Mesenchymal stem cell (in vitro differentiated cells and primary cell): ENCODE results near the gene CXCR3.
"Not testable (repeated sequence)": the region's sequence is repeated elsewhere in the genome, so short reads cannot be mapped to it uniquely, and the experiment has no call there.

Experiments
- DNase-seq: peaks from one replicate; pipeline ENCODE4 v3.0.0-alpha.2; 2013
- H2AFZ ChIP-seq: one replicate; pipeline ENCODE4 v1.6.1; 2013; ENCODE audit warnings: low read depth, mild to moderate bottlenecking, control low read depth, inconsistent platforms, low read length, moderate library complexity
- H2AK5ac ChIP-seq: 2 replicates; pipeline ENCODE4 v1.6.1; 2013; ENCODE audit warnings: low read length, moderate library complexity, mild to moderate bottlenecking, inconsistent platforms; ENCODE audit not compliant: severe bottlenecking
- H2BK120ac ChIP-seq: one replicate; pipeline ENCODE4 v1.6.1; 2013; ENCODE audit warnings: low read depth, mild to moderate bottlenecking, inconsistent platforms, low read length, moderate library complexity
- H2BK12ac ChIP-seq, 2 experiments: one replicate each; pipeline ENCODE4 v1.6.1; 2013; ENCODE audit warnings: inconsistent platforms in 2 of 2, low read length in 2 of 2, mild to moderate bottlenecking in 2 of 2, moderate library complexity in 2 of 2, control low read depth in 1 of 2
- H2BK15ac ChIP-seq: one replicate; pipeline ENCODE4 v1.6.1; 2013; ENCODE audit warnings: mild to moderate bottlenecking, low read depth, inconsistent platforms; ENCODE audit not compliant: poor library complexity, severe bottlenecking
- H2BK5ac ChIP-seq: 2 replicates; pipeline ENCODE4 v1.6.1; 2013; ENCODE audit warnings: low read depth, mild to moderate bottlenecking, low read length, control low read depth, inconsistent platforms; ENCODE audit not compliant: poor library complexity, severe bottlenecking
- H3K14ac ChIP-seq, 2 experiments: one replicate each; pipeline ENCODE4 v1.6.1; 2013; ENCODE audit warnings: inconsistent platforms in 2 of 2, low read length in 2 of 2, control low read depth in 1 of 2, mild to moderate bottlenecking in 1 of 2, moderate library complexity in 1 of 2
- H3K18ac ChIP-seq, 2 experiments: one replicate each; pipeline ENCODE4 v1.6.1; 2013; ENCODE audit warnings: inconsistent platforms in 2 of 2, low read length in 2 of 2, control low read depth in 1 of 2, low read depth in 1 of 2, mild to moderate bottlenecking in 1 of 2
- H3K23ac ChIP-seq, 2 experiments: one replicate each; pipeline ENCODE4 v1.6.1; 2013; ENCODE audit warnings: inconsistent platforms in 2 of 2, low read length in 2 of 2, mild to moderate bottlenecking in 2 of 2, moderate library complexity in 2 of 2, control low read depth in 1 of 2
- H3K27ac ChIP-seq: 2 replicates; pipeline ENCODE4 v1.5.1; 2013; ENCODE audit warnings: mild to moderate bottlenecking, moderate library complexity, low read length, control low read depth, inconsistent platforms; ENCODE audit not compliant: poor library complexity, severe bottlenecking
- H3K27me3 ChIP-seq, 2 experiments: 2 replicates each; pipeline versions ENCODE4 v1.6.1 to v1.7.0; 2013; ENCODE audit warnings: low read length in 2 of 2, mild to moderate bottlenecking in 2 of 2, moderate library complexity in 2 of 2, control low read depth in 1 of 2, inconsistent platforms in 1 of 2; ENCODE audit not compliant: control insufficient read depth in 1 of 2, insufficient read depth in 1 of 2
- H3K36me3 ChIP-seq, 2 experiments: 2 replicates each; pipeline versions ENCODE4 v1.6.1 to v1.7.0; 2013; ENCODE audit warnings: low read length in 2 of 2, control low read depth in 1 of 2, inconsistent platforms in 1 of 2, low read depth in 1 of 2, mild to moderate bottlenecking in 1 of 2; ENCODE audit not compliant: insufficient read depth in 2 of 2, control insufficient read depth in 1 of 2
- H3K4ac ChIP-seq, 2 experiments: one replicate each; pipeline ENCODE4 v1.6.1; 2013; ENCODE audit warnings: inconsistent platforms in 2 of 2, low read length in 2 of 2, mild to moderate bottlenecking in 2 of 2, moderate library complexity in 2 of 2, control low read depth in 1 of 2, low read depth in 1 of 2
- H3K4me1 ChIP-seq: 2 replicates; pipeline ENCODE4 v1.6.1; 2013; ENCODE audit warnings: low read depth, low read length, control low read depth; ENCODE audit not compliant: control insufficient read depth, insufficient read depth
- H3K4me2 ChIP-seq: 2 replicates; pipeline ENCODE4 v1.6.1; 2013; ENCODE audit warnings: low read length, mild to moderate bottlenecking, inconsistent platforms; ENCODE audit not compliant: poor library complexity, severe bottlenecking
- H3K4me3 ChIP-seq, 2 experiments: 2 replicates each; pipeline versions ENCODE4 v1.5.1 to v1.7.0; 2013; ENCODE audit warnings: low read length in 2 of 2, mild to moderate bottlenecking in 2 of 2, control low read depth in 1 of 2, low read depth in 1 of 2; ENCODE audit not compliant: insufficient read depth in 1 of 2
- H3K79me1 ChIP-seq: replicated peaks from 2 replicates; pipeline ENCODE4 v1.6.1; 2013; ENCODE audit warnings: mild to moderate bottlenecking, control low read depth, low read length, inconsistent platforms; ENCODE audit not compliant: poor library complexity, severe bottlenecking
- H3K9ac ChIP-seq: 2 replicates; pipeline ENCODE4 v1.7.0; 2013; ENCODE audit warnings: mild to moderate bottlenecking, low read length, moderate library complexity
- H3K9me3 ChIP-seq: 2 replicates; pipeline ENCODE4 v1.7.0; 2013; ENCODE audit warnings: mild to moderate bottlenecking, low read length; ENCODE audit not compliant: control insufficient read depth
- H4K8ac ChIP-seq: one replicate; pipeline ENCODE4 v1.6.1; 2013; ENCODE audit warnings: inconsistent platforms, mild to moderate bottlenecking, low read length, moderate library complexity
- H4K91ac ChIP-seq: one replicate; pipeline ENCODE4 v1.6.1; 2013; ENCODE audit warnings: mild to moderate bottlenecking, low read length, inconsistent platforms
- WGBS: methylation state at CpG from one replicate; pipeline ENCODE4 v1.1.7; 2013; ENCODE audit warnings: mixed read lengths; 5-methylcytosine and 5-hydroxymethylcytosine counted together

Gene CXCR3

GRCh38 chrX:71573590-71573989 is 44.7 kb downstream of the CXCR3 start:
- H2AK5ac ChIP-seq, result no peak overlapping the region
- no peak overlapping the region for H3K4me3 ChIP-seq
- peaks cover 4% of the 10 kb centered on the region for H3K79me1 ChIP-seq
- no peak overlapping the region for H3K23ac ChIP-seq
- H3K27ac ChIP-seq, result no peak overlapping the region
- 100% methylated on average over 2 of the region's 2 CpGs for WGBS
- H3K4ac ChIP-seq, result no peak overlapping the region
- H3K4me2 ChIP-seq, result no peak overlapping the region
- H2BK15ac ChIP-seq, result no peak overlapping the region
- no peak overlapping the region for H4K91ac ChIP-seq
- H4K8ac ChIP-seq, result no peak overlapping the region
- no peak overlapping the region for H2BK120ac ChIP-seq
- H3K9ac ChIP-seq, result no peak overlapping the region
- no peaks in the 10 kb centered on the region for H3K9me3 ChIP-seq
- no peak for DNase-seq
- H3K27me3 ChIP-seq, result no peaks in the 10 kb centered on the region
- H2AFZ ChIP-seq, result no peak overlapping the region
- no peak overlapping the region for H3K18ac ChIP-seq
- H3K14ac ChIP-seq, result no peak overlapping the region
- no peak overlapping the region for H2BK5ac ChIP-seq
- peaks cover 17 to 71% of the 10 kb centered on the region in 2 experiments for H3K36me3 ChIP-seq
- H3K4me1 ChIP-seq, result no peaks in the 10 kb centered on the region
- H2BK12ac ChIP-seq, result no peak overlapping the region

- not testable (repeated sequence) for H3K4me2 ChIP-seq, H3K14ac ChIP-seq, H2BK120ac ChIP-seq, H4K8ac ChIP-seq, H3K9me3 ChIP-seq, H3K4me3 ChIP-seq, H3K4ac ChIP-seq, H3K18ac ChIP-seq, DNase-seq, H2AFZ ChIP-seq, H2BK12ac ChIP-seq, H2BK15ac ChIP-seq, H3K27me3 ChIP-seq, H3K23ac ChIP-seq, H2BK5ac ChIP-seq, H3K27ac ChIP-seq, H4K91ac ChIP-seq, H3K9ac ChIP-seq, H3K4me1 ChIP-seq, H3K79me1 ChIP-seq, H2AK5ac ChIP-seq
- WGBS, result 100% methylated on average over 1 of the region's 8 CpGs
- H3K36me3 ChIP-seq, result peaks cover 12 to 81% of the 10 kb centered on the region in 2 experiments
These were observed 46.9 kb downstream of the CXCR3 start for GRCh38 chrX:71571390-71571789.
